NB4 (cell line): ENCODE measurements around the gene PRAMEF7.
"Not testable (repeated sequence)": the region's sequence is repeated elsewhere in the genome, so short reads cannot be mapped to it uniquely, and the experiment has no call there.

Experiments used
- DNase-seq: peaks from one replicate; pipeline ENCODE4 v3.0.0; 2010; ENCODE audit warnings: low read depth
- H3K4me3 ChIP-seq: one replicate; pipeline ENCODE4 v1.5.1; 2011; ENCODE audit warnings: mild to moderate bottlenecking, low read depth, low read length, moderate library complexity
- TF ChIP-seq, protein P1 (sequence below): IDR thresholded peaks from one replicate; pipeline ENCODE4 v1.5.1; 2012; ENCODE audit warnings: low read depth, low read length

PRAMEF7 gene

DNA sequence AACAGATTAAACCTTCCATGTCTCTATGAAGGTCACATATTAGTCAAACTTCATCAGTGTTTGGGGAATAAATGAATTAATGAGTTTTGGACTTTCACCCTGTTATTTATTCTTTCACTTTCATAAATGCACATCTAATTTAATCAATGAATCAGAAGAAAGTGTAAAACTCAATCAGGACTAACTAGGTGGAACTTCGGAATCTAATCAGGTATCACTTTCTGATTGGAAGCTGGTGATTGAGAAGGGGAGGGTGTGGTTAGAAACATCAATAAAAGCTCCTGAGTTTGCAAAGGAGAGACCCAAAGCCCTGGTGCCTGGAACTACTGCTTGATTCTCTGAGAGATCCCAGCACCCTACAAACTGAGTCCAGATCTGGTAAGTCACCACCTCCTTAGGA, at the start of gene PRAMEF7:
TSS of gene PRAMEF7 (plus strand) at position 301 of the 400 bp plus-strand sequence. CDS start 1,083 bp downstream, outside the sequence.
- H3K4me3 ChIP-seq, DNase-seq: not testable (repeated sequence)

DNA sequence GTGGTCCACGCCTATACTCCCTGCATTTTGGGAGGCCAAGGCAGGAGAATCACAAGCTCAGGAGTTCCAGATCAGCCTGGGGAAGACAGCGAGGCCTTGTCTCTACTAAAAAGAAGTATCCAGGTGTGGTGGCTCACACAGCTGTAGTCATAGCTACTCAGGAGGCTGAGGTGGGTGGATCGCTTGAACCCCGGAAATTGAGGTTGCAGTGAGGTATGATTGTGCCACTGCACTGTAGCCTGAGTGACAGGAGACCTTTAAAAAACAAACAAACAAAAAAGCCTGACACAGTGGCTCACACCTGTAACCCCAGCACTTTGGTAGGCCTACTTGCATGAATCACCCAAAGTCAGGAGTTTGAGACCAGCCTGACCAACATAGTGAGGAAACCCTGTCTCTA, 38.0 kb upstream of the PRAMEF7 start:
- not testable (repeated sequence) for DNase-seq

DNA sequence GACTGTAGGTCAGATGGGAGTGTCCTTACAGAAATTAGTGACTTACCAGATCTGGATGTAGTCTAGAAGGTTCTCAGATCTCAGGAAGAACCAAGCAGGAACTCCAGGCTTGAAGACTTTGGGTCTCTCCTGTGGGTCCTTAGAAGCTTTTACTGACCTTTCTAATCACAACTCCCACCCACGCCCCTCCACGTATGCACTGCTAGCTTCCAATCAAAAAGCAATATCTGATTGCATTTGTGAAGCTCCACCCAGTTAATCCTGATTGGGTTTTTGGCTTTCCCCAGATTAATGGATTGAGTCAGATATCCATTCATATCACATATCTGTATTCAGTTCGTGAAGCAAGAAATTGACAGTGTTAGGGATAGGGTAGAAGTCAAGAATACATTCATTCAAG, 30.3 kb upstream of the PRAMEF7 start, which contains the start of gene PRAMEF4:
TSS of gene PRAMEF4 (minus strand) at position 101 of the 400 bp plus-strand sequence. CDS start 2,807 bp downstream, outside the sequence.
- DNase-seq, H3K4me3 ChIP-seq: not testable (repeated sequence)

More for the DNA sequence above, 38.0 kb upstream of the PRAMEF7 start:
- H3K4me3 ChIP-seq, result not testable (repeated sequence)

DNA sequence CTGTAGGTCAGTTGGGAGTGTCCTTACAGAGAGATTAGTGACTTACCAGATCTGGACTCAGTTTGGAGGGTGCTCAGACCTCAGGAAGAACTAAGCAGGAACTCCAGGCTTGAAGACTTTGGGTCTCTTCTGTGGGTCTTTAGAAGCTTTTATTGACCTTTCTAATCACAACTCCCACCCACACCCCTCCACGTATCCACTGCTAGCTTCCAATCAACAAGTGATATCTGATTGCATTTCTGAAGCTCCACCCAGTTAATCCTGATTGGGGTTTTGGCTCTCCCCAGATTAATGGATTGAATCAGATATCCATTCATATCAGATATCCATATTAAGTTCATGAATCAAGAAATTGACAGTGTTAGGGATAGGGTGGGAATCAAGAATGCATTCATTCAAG, 18.2 kb upstream of the PRAMEF7 start, which contains the start of gene PRAMEF10:
TSS of gene PRAMEF10 (minus strand) at position 101 of the 400 bp plus-strand sequence. CDS start 2,423 bp downstream, outside the sequence.
- not testable (repeated sequence) for H3K4me3 ChIP-seq, DNase-seq

DNA sequence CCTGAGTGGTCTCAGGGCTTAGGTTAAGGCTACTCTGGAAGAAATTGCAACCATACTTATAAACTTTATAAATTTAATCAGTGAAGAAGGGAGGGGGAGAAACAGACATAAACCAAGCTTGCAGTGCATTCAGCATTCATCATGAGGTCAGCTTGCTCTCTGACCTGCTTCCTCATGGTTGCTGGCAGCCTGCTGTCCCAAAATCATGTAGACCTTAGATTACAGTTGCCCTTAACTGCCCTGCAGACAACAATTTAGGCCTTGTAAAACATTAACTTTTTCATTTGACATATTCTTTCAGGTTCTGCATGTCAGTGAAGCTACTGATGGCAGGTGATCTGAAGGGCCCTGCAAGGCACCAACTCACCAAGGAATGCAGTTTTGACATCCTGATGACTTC, 17.2 kb upstream of the PRAMEF7 start:
- DNase-seq, H3K4me3 ChIP-seq: not testable (repeated sequence)

DNA sequence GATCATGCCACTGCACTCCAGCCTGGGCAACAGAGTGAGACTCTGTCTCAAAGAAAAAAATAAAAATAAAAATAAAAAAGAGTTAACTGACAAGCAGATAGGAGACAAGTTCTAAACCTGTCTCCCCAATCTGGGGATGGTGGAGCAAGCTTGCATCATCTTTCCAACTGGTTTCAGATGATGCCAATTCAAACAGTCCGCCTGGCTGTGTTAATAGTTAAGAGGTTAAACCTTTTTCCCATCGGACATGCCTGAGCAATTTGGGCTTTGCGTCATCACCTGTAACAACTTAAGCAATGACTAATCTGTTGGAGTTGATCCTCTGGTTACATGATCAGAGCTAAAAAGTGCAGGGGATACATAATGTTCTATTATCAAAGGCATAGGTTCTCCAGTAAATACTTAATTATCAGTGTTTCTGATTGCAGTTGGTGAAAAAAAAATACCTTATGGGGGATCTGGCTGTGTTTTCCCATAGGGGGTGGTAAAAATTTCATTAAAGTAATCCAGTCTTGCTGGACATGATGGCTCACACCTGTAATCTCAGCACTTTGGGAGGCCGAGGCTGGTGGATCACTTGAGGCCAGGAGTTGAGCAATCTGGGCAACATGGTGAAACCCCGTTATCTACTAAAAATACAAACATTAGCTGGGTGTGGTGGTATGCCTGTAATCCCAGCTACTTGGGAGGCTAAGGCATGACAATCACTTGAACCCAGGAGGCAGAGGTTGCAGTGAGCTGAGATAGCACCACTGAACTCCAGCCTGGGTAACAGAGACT, 12.4 kb upstream of the PRAMEF7 start:
- not testable (repeated sequence) for H3K4me3 ChIP-seq, DNase-seq

DNA sequence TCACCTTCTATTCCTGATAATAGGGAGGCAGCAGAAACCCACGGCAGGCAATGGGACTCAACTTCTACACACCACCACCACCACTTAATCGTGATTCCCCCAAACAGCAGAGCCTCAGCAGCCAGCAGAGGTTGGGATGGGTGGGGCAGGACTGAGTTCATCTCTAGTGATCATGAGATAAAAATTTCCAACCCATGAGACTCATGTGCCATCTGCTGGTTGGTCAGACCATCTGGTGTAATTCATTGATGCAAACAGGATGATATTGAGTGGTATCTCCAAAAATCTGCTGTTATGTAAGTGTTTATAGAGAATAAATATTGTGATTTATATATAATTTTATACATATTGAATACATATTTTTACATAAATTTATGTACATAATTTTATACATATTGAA, 5.3 kb downstream of the PRAMEF7 start:
- DNase-seq, result peak; percentile 0
- H3K4me3 ChIP-seq, result not testable (repeated sequence)

DNA sequence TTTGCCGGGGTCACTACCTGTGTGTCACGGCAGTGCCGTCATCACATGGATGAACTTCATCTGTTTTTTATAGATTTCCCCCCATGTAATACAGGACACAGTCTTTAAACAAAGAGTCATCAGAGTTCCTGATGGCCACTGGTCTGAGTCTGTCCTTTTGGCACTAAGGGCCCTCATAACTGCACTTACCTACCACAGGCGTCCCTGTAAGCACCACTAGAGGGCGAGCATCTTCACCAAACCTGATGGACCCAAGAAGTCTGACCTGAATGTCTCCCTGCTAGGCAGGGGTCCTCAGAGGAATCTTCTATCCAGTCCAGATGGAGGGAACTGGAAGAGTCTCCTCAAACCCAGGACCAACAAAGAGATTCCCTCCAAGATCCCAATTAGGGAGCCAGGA, 8.0 kb downstream of the PRAMEF7 start:
- TF ChIP-seq, protein P1, sequence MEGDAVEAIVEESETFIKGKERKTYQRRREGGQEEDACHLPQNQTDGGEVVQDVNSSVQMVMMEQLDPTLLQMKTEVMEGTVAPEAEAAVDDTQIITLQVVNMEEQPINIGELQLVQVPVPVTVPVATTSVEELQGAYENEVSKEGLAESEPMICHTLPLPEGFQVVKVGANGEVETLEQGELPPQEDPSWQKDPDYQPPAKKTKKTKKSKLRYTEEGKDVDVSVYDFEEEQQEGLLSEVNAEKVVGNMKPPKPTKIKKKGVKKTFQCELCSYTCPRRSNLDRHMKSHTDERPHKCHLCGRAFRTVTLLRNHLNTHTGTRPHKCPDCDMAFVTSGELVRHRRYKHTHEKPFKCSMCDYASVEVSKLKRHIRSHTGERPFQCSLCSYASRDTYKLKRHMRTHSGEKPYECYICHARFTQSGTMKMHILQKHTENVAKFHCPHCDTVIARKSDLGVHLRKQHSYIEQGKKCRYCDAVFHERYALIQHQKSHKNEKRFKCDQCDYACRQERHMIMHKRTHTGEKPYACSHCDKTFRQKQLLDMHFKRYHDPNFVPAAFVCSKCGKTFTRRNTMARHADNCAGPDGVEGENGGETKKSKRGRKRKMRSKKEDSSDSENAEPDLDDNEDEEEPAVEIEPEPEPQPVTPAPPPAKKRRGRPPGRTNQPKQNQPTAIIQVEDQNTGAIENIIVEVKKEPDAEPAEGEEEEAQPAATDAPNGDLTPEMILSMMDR, result peak; percentile 8
- DNase-seq, H3K4me3 ChIP-seq: not testable (repeated sequence)

DNA sequence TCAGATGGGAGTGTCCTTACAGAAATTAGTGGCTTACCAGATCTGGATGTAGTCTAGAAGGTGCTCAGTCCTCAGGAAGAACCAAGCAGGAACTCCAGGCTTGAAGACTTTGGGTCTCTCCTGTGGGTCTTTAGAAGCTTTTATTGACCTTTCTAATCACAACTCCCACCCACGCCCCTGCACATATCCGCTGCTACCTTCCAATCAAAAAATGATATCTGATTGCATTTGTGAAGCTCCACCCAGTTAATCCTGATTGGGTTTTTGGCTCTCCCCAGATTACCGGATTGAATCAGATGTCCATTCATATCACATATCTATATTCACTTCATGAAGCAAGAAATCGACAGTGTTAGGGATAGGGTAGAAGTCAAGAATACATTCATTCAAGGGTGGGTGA, 31.1 kb downstream of the PRAMEF7 start, which contains the start of gene PRAMEF6:
TSS of gene PRAMEF6 (minus strand) at position 101 of the 400 bp plus-strand sequence. CDS start 5,062 bp downstream, outside the sequence.
- not testable (repeated sequence) for H3K4me3 ChIP-seq, DNase-seq
